Measurements from ENCODE around the gene MAP3K12. TPM values are rescaled to one million over a fixed set of nuclear protein-coding genes. Genes with fewer than 3 reads are reported as not detected.

The MAP3K12 gene
- total and polyA plus RNA-seq, 2 of the 13 experiments (the other 11 are each of a cell fraction or from before 2014, with no cell fraction given) = 0.20 to 1.1 TPM

GRCh38 chr12:53514628-53515290 is 15.5 kb upstream of the MAP3K12 start (continued):
- TF ChIP-seq, protein P1, sequence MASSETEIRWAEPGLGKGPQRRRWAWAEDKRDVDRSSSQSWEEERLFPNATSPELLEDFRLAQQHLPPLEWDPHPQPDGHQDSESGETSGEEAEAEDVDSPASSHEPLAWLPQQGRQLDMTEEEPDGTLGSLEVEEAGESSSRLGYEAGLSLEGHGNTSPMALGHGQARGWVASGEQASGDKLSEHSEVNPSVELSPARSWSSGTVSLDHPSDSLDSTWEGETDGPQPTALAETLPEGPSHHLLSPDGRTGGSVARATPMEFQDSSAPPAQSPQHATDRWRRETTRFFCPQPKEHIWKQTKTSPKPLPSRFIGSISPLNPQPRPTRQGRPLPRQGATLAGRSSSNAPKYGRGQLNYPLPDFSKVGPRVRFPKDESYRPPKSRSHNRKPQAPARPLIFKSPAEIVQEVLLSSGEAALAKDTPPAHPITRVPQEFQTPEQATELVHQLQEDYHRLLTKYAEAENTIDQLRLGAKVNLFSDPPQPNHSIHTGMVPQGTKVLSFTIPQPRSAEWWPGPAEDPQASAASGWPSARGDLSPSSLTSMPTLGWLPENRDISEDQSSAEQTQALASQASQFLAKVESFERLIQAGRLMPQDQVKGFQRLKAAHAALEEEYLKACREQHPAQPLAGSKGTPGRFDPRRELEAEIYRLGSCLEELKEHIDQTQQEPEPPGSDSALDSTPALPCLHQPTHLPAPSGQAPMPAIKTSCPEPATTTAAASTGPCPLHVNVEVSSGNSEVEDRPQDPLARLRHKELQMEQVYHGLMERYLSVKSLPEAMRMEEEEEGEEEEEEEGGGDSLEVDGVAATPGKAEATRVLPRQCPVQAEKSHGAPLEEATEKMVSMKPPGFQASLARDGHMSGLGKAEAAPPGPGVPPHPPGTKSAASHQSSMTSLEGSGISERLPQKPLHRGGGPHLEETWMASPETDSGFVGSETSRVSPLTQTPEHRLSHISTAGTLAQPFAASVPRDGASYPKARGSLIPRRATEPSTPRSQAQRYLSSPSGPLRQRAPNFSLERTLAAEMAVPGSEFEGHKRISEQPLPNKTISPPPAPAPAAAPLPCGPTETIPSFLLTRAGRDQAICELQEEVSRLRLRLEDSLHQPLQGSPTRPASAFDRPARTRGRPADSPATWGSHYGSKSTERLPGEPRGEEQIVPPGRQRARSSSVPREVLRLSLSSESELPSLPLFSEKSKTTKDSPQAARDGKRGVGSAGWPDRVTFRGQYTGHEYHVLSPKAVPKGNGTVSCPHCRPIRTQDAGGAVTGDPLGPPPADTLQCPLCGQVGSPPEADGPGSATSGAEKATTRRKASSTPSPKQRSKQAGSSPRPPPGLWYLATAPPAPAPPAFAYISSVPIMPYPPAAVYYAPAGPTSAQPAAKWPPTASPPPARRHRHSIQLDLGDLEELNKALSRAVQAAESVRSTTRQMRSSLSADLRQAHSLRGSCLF (CRISPR knock-in tag; IDR thresholded peaks at IDR 0.05; ENCODE audit: borderline replicate concordance) = no peak
- no peak for TF ChIP-seq NFYC (CRISPR knock-in tag; IDR thresholded peaks at IDR 0.05)
- no peak for TF ChIP-seq POLR2AphosphoS2 (IDR thresholded peaks at IDR 0.05; ENCODE audit: low read depth, low read length)
- TF ChIP-seq ZNF350 (CRISPR knock-in tag; IDR thresholded peaks at IDR 0.05; ENCODE audit: borderline replicate concordance, low read depth) = no peak

- no TSS peak for BruUV-seq (replicated peaks)
- no peak overlapping the region for H3K4me3 ChIP-seq (replicated peaks in 1 of 3; ENCODE audit: insufficient read depth in 1 of 3, low read depth in 2 of 3, low read length in 3 of 3)
- ChIA-PET CTCF (ENCODE audit: low intra/inter-chr PET ratio, low total read pairs) (no interaction called here), POLR2A (interaction anchor here (2.2 kb wide), 1 partner anchor 13 kb away, joined by 11 read pairs; the partner anchor contains the start of gene TARBP2)
- H3K36me3 ChIP-seq (replicated peaks in 1 of 2; ENCODE audit: control insufficient read depth in 1 of 2, insufficient read depth in 2 of 2, low read length in 2 of 2) = peaks cover 17 to 63% of the 10 kb centered on the region in 2 experiments
- FAIRE-seq = no peak
- H3K27ac ChIP-seq (ENCODE audit: extremely low read length, insufficient read depth, low read length) = no peak overlapping the region
- no peaks in the 10 kb centered on the region for H4K20me1 ChIP-seq (ENCODE audit: insufficient read depth, low read length)
- ATAC-seq = no peak
- 94% methylated on average over 5 of the region's 6 CpGs for WGBS (ENCODE audit: low lambda C conversion rate)
- H3K4me1 ChIP-seq (ENCODE audit: insufficient read depth, low read length) = no peaks in the 10 kb centered on the region
- TF ChIP-seq, protein P2, sequence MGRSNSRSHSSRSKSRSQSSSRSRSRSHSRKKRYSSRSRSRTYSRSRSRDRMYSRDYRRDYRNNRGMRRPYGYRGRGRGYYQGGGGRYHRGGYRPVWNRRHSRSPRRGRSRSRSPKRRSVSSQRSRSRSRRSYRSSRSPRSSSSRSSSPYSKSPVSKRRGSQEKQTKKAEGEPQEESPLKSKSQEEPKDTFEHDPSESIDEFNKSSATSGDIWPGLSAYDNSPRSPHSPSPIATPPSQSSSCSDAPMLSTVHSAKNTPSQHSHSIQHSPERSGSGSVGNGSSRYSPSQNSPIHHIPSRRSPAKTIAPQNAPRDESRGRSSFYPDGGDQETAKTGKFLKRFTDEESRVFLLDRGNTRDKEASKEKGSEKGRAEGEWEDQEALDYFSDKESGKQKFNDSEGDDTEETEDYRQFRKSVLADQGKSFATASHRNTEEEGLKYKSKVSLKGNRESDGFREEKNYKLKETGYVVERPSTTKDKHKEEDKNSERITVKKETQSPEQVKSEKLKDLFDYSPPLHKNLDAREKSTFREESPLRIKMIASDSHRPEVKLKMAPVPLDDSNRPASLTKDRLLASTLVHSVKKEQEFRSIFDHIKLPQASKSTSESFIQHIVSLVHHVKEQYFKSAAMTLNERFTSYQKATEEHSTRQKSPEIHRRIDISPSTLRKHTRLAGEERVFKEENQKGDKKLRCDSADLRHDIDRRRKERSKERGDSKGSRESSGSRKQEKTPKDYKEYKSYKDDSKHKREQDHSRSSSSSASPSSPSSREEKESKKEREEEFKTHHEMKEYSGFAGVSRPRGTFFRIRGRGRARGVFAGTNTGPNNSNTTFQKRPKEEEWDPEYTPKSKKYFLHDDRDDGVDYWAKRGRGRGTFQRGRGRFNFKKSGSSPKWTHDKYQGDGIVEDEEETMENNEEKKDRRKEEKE (IDR thresholded peaks at IDR 0.05) = no peak
- TF ChIP-seq CC2D1A (CRISPR knock-in tag; IDR thresholded peaks at IDR 0.05) (no peak), DNMT3B (CRISPR knock-in tag; conservative IDR thresholded peaks at IDR 0.05) (no peak)
- no peaks in the 10 kb centered on the region for H3K27me3 ChIP-seq (ENCODE audit: control insufficient read depth in 1 of 2, insufficient read depth in 2 of 2, low read length in 2 of 2)
- H3K79me2 ChIP-seq (ENCODE audit: insufficient read depth, low read length) = no peaks in the 10 kb centered on the region
- H3K9me3 ChIP-seq (ENCODE audit: low read length) = no peaks in the 10 kb centered on the region
- H3K9ac ChIP-seq (ENCODE audit: insufficient read depth, low read depth, low read length) = no peak overlapping the region
- in situ Hi-C loops (cut with HindIII; ENCODE audit: extremely low pct_ligation_motif_present, low pct_unique_long_range_greater_than_20kb) (no loop called here), intact Hi-C loops (cut with micrococcal nuclease; ENCODE audit: unreplicated experiment) (no loop called here)
- no peak overlapping the region for H3K4me2 ChIP-seq (ENCODE audit: low read depth, low read length)
- no peak for DNase-seq (ENCODE audit: low spot score)
- H2AFZ ChIP-seq (ENCODE audit: low read length) = no peak overlapping the region
Observed at GRCh38 chr12:53513712-53514410, 14.6 kb upstream of the MAP3K12 start.

All from HepG2 (cell line).